AML-193 (cell line): ENCODE measurements around the gene OPCML.

ENCODE experiments used
- DNase-seq, 2 experiments: peaks; one replicate each; lab custom pipeline; 2025; lab: John Stamatoyannopoulos, UW

The OPCML gene

GRCh38 chr11:133409799-133410198 lies 122.5 kb downstream of the OPCML start:
- no peak for DNase-seq

- no peak for DNase-seq
Measured at GRCh38 chr11:133408936-133409335, 123.4 kb downstream of the OPCML start.

- DNase-seq: no peak
Measured at GRCh38 chr11:133408402-133408801, 123.9 kb downstream of the OPCML start.

- DNase-seq: no peak
Measured at GRCh38 chr11:133406489-133406888, 125.8 kb downstream of the OPCML start.

- no peak for DNase-seq
Measured at GRCh38 chr11:133403900-133404299, 128.4 kb downstream of the OPCML start.

GRCh38 chr11:133402551-133402950 lies 129.8 kb downstream of the OPCML start:
- no peak for DNase-seq

- DNase-seq: no peak
Measured at GRCh38 chr11:133399855-133400625, 132.3 kb downstream of the OPCML start.

GRCh38 chr11:133399294-133399693 lies 133.0 kb downstream of the OPCML start:
- no peak for DNase-seq

- DNase-seq: no peak
Measured at GRCh38 chr11:133390803-133391202, 141.5 kb downstream of the OPCML start.

GRCh38 chr11:133388975-133389568 lies 143.2 kb downstream of the OPCML start:
- DNase-seq: no peak

- no peak for DNase-seq
Measured at GRCh38 chr11:133388260-133388659, 144.0 kb downstream of the OPCML start.

- no peak for DNase-seq
Measured at GRCh38 chr11:133386852-133387251, 145.4 kb downstream of the OPCML start.

- no peak for DNase-seq
Measured at GRCh38 chr11:133386262-133386661, 146.0 kb downstream of the OPCML start.

- DNase-seq: no peak
Measured at GRCh38 chr11:133385781-133386180, 146.5 kb downstream of the OPCML start.

- DNase-seq: no peak
Measured at GRCh38 chr11:133384731-133385130, 147.6 kb downstream of the OPCML start.

- DNase-seq: no peak
Measured at GRCh38 chr11:133383689-133384088, 148.6 kb downstream of the OPCML start.

GRCh38 chr11:133383201-133383600 lies 149.1 kb downstream of the OPCML start:
- no peak for DNase-seq

- no peak for DNase-seq
Measured at GRCh38 chr11:133382131-133382812, 150.0 kb downstream of the OPCML start.

GRCh38 chr11:133381761-133382130 lies 150.6 kb downstream of the OPCML start:
- DNase-seq: no peak

GRCh38 chr11:133366147-133366546 lies 166.2 kb downstream of the OPCML start:
- DNase-seq: no peak

GRCh38 chr11:133362916-133363315 lies 169.4 kb downstream of the OPCML start:
- DNase-seq: no peak

GRCh38 chr11:133362156-133362555 lies 170.1 kb downstream of the OPCML start:
- DNase-seq: no peak

GRCh38 chr11:133361689-133361994 lies 170.7 kb downstream of the OPCML start:
- no peak for DNase-seq
